Ishikawa (cell line): ENCODE results near the gene PAPSS1.

Source experiments
- CEBPB ChIP-seq: IDR thresholded peaks from 2 replicates; pipeline ENCODE4 v1.6.1; 2012
- CREB1 ChIP-seq: IDR thresholded peaks from 2 replicates; pipeline ENCODE4 v1.6.1; 2012; ENCODE audit warnings: low read depth
- EP300 ChIP-seq: IDR thresholded peaks from 2 replicates; pipeline ENCODE4 v1.6.1; 2012; ENCODE audit warnings: borderline replicate concordance
- REST ChIP-seq: IDR thresholded peaks from 2 replicates; pipeline ENCODE4 v1.6.1; 2012; ENCODE audit warnings: low read depth, mild to moderate bottlenecking
- TAF1 ChIP-seq: IDR thresholded peaks from 2 replicates; pipeline ENCODE4 v1.6.1; 2012; ENCODE audit warnings: low read depth, mild to moderate bottlenecking
- TCF12 ChIP-seq: IDR thresholded peaks from 2 replicates; pipeline ENCODE4 v1.6.1; 2012; ENCODE audit warnings: low read depth
- TEAD4 ChIP-seq: IDR thresholded peaks from 2 replicates; pipeline ENCODE4 v1.6.1; 2012
- USF1 ChIP-seq: IDR thresholded peaks from 2 replicates; pipeline ENCODE4 v1.6.1; 2012
- YY1 ChIP-seq: IDR thresholded peaks from 2 replicates; pipeline ENCODE4 v1.6.1; 2012; ENCODE audit warnings: low read depth

- no peak for TF ChIP-seq CEBPB
- no peak for TF ChIP-seq EP300
- no peak for TF ChIP-seq TAF1
- no peak for TF ChIP-seq REST
- TF ChIP-seq TEAD4, result no peak
- no peak for TF ChIP-seq YY1
- TF ChIP-seq USF1, result no peak
- TF ChIP-seq TCF12, result no peak
- no peak for TF ChIP-seq CREB1
Measured at GRCh38 chr4:107603430-107603829, 116.6 kb downstream of the PAPSS1 start.
